GM19023 (cell line): ENCODE data around the gene RNASE13.

Experiments used
- ATAC-seq: cut with Tn5 transposase; IDR thresholded peaks from one replicate; pipeline ENCODE4 v1.9.1; 2021; ENCODE audit warnings: mild to moderate bottlenecking, moderate library complexity; ENCODE audit not compliant: unreplicated experiment

Gene RNASE13

GRCh38 chr14:21066882-21067502 is 32.4 kb upstream of the RNASE13 start:
- no peak for ATAC-seq

- no peak for ATAC-seq
These were observed 28.9 kb upstream of the RNASE13 start for GRCh38 chr14:21063479-21063878.

GRCh38 chr14:21061347-21061668 is 26.7 kb upstream of the RNASE13 start:
- ATAC-seq = no peak

- ATAC-seq = no peak
These were observed 26.2 kb upstream of the RNASE13 start for GRCh38 chr14:21060614-21061346.

- ATAC-seq = no peak
These were observed 25.4 kb upstream of the RNASE13 start for GRCh38 chr14:21059842-21060613.

GRCh38 chr14:21058903-21059302 is 24.3 kb upstream of the RNASE13 start:
- ATAC-seq = no peak

GRCh38 chr14:21057803-21058675 is 23.4 kb upstream of the RNASE13 start, which contains the start of gene RNASE8:
Gene RNASE8, plus strand, starts transcription at chr14:21057822. Its CDS starts 71 bp downstream, at chr14:21057893.
- no peak for ATAC-seq

GRCh38 chr14:21056520-21057163 is 22.0 kb upstream of the RNASE13 start:
- no peak for ATAC-seq

GRCh38 chr14:21055432-21056117 is 21.0 kb upstream of the RNASE13 start:
- ATAC-seq = no peak

- ATAC-seq = no peak
These were observed 20.1 kb upstream of the RNASE13 start for GRCh38 chr14:21054768-21055145.

GRCh38 chr14:21054123-21054767 is 19.6 kb upstream of the RNASE13 start:
- ATAC-seq = no peak

GRCh38 chr14:21053184-21054122 is 18.8 kb upstream of the RNASE13 start:
- no peak for ATAC-seq

GRCh38 chr14:21050597-21050996 is 16.0 kb upstream of the RNASE13 start:
- no peak for ATAC-seq

GRCh38 chr14:21049271-21049673 is 14.7 kb upstream of the RNASE13 start:
- no peak for ATAC-seq

- no peak for ATAC-seq
These were observed 14.0 kb upstream of the RNASE13 start for GRCh38 chr14:21048638-21049037.

- no peak for ATAC-seq
These were observed 12.8 kb upstream of the RNASE13 start for GRCh38 chr14:21047378-21047781.

GRCh38 chr14:21043974-21044618 is 9.5 kb upstream of the RNASE13 start:
- ATAC-seq = no peak
